NCI-H748 (cell line): ENCODE data around the gene IFIH1.

ENCODE experiments used
- DNase-seq: peaks from one replicate; lab custom pipeline; 2025; ENCODE audit not compliant: unreplicated experiment; lab: John Stamatoyannopoulos, UW

The IFIH1 gene

GRCh38 chr2:162318328-162319180 lies at the start of gene IFIH1:
IFIH1 (minus strand) TSS chr2:162318684; CDS start chr2:162318307, 377 bp downstream.
- peak; percentile 89 for DNase-seq

GRCh38 chr2:162365392-162365791 lies 46.9 kb upstream of the IFIH1 start:
- no peak for DNase-seq

GRCh38 chr2:162344617-162344950 lies 26.1 kb upstream of the IFIH1 start:
- no peak for DNase-seq

- DNase-seq: peak; percentile 99
Measured at GRCh38 chr2:162343824-162344616, 25.5 kb upstream of the IFIH1 start, which contains the start of gene GCA. GCA (plus strand) TSS chr2:162344132; CDS start chr2:162344249, 117 bp downstream.

- DNase-seq: no peak
Measured at GRCh38 chr2:162343492-162343823, 25.0 kb upstream of the IFIH1 start.

GRCh38 chr2:162342841-162343240 lies 24.4 kb upstream of the IFIH1 start:
- DNase-seq: no peak

GRCh38 chr2:162342321-162342720 lies 23.8 kb upstream of the IFIH1 start:
- DNase-seq: no peak

GRCh38 chr2:162340822-162341221 lies 22.3 kb upstream of the IFIH1 start:
- DNase-seq: no peak

- no peak for DNase-seq
Measured at GRCh38 chr2:162337868-162338267, 19.4 kb upstream of the IFIH1 start.

- peak; percentile 28 for DNase-seq
Measured at GRCh38 chr2:162333968-162334367, 15.5 kb upstream of the IFIH1 start.

GRCh38 chr2:162330881-162331280 lies 12.4 kb upstream of the IFIH1 start:
- DNase-seq: no peak

- no peak for DNase-seq
Measured at GRCh38 chr2:162328424-162329157, 10.1 kb upstream of the IFIH1 start.

- no peak for DNase-seq
Measured at GRCh38 chr2:162327806-162328205, 9.3 kb upstream of the IFIH1 start.

GRCh38 chr2:162327134-162327769 lies 8.8 kb upstream of the IFIH1 start:
- no peak for DNase-seq

- no peak for DNase-seq
Measured at GRCh38 chr2:162324953-162325352, 6.5 kb upstream of the IFIH1 start.

GRCh38 chr2:162320864-162321517 lies 2.5 kb upstream of the IFIH1 start:
- DNase-seq: no peak

GRCh38 chr2:162317861-162318327 lies 590 bp downstream of the IFIH1 start:
- peak; percentile 37 for DNase-seq

- no peak for DNase-seq
Measured at GRCh38 chr2:162317058-162317742, 1.3 kb downstream of the IFIH1 start.

- DNase-seq: no peak
Measured at GRCh38 chr2:162316590-162316989, 1.9 kb downstream of the IFIH1 start.

GRCh38 chr2:162315938-162316337 lies 2.5 kb downstream of the IFIH1 start:
- DNase-seq: no peak
